Gastrocnemius medialis (tissue), 4 donors: Measurements from ENCODE around the gene PIK3C2G. TPM values are rescaled to one million over a fixed set of nuclear protein-coding genes. Genes with fewer than 3 reads are reported as not detected.

Experiments used
- ATAC-seq, 2 donors: fragments of 150-250 bp; one replicate each; pipeline ENCODE4 v1.9.1; 2016
- DNase-seq, 2 donors: peaks; one replicate each; pipeline ENCODE4 v3.0.0-alpha.2; 2019
- H3K27ac ChIP-seq, 4 donors: fragments of 200-600 bp; sonication (generic); 1 replicate in 1 of 4; 2 replicates in 3 of 4; pipeline ENCODE4 v1.5.1; 2016 to 2018; ENCODE audit warnings: mild to moderate bottlenecking in 2 of 4, moderate library complexity in 1 of 4
- H3K27me3 ChIP-seq, 3 donors: fragments of 200-600 bp; sonication (generic) in 2 of 3; 1 replicate in 1 of 3; 2 replicates in 2 of 3; pipeline versions ENCODE4 v1.5.1 to v1.6.0; 2016 to 2019; ENCODE audit warnings: mild to moderate bottlenecking in 1 of 3, moderate library complexity in 1 of 3
- H3K36me3 ChIP-seq, 2 donors: fragments of 200-600 bp; sonication (generic) in 1 of 2; one replicate each; pipeline ENCODE4 v1.5.1; 2017 to 2018
- H3K4me1 ChIP-seq, 2 donors: fragments of 200-600 bp; sonication (generic) in 1 of 2; one replicate each; pipeline ENCODE4 v1.5.1; 2016 to 2017; ENCODE audit warnings: mild to moderate bottlenecking in 2 of 2
- H3K4me3 ChIP-seq, 4 donors: fragments of 200-600 bp; sonication (generic) in 3 of 4; 1 replicate in 1 of 4; 2 replicates in 3 of 4; pipeline ENCODE4 v1.5.1; 2016 to 2019; ENCODE audit warnings: mild to moderate bottlenecking in 2 of 4
- H3K9me3 ChIP-seq, 3 donors: fragments of 200-600 bp; sonication (generic) in 2 of 3; 1 replicate in 1 of 3; 2 replicates in 2 of 3; pipeline ENCODE4 v1.5.1; 2016 to 2019
- POLR2A ChIP-seq, 2 donors: fragments of 450-650 bp; IDR thresholded peaks; one replicate each; pipeline ENCODE4 v1.6.1; 2017; ENCODE audit warnings: antibody characterized with exemption in 2 of 2, mild to moderate bottlenecking in 2 of 2, moderate library complexity in 2 of 2
- in situ Hi-C, 4 donors: fragments of 200-750 bp; cut with MboI; loops; one replicate each; pipeline versions ENCODE4 v1.15.0 to v1.8.0; 2017; ENCODE audit warnings: low sequenced_read_pairs in 4 of 4
- intact Hi-C: fragments of 100-400 bp; cut with DNase I; formaldehyde crosslinking; loops from one replicate; pipeline ENCODE4 v1.15.1; 2023; ENCODE audit warnings: low total_unique reads
- total RNA-seq, 4 donors: library from RNA; depleted of rRNA; stranded (reverse); fragments of >200 nt; gene quantifications; one replicate each; pipeline versions ENCODE4 v1.1.0 to v1.2.3, GENCODE V29; 2016
- TF ChIP-seq, protein P1 (sequence below), 5 experiments: fragments of 450-650 bp in 3 of 5; fragments of 200-600 bp in 2 of 5; sonication (generic) in 2 of 5; IDR thresholded peaks in 4 of 5; conservative IDR thresholded peaks in 1 of 5; 1 replicate in 4 of 5; 2 replicates in 1 of 5; pipeline ENCODE4 v1.5.1; 2016 to 2019; ENCODE audit warnings: antibody characterized with exemption in 5 of 5, mild to moderate bottlenecking in 3 of 5, moderate library complexity in 3 of 5

PIK3C2G gene
- total RNA-seq, 4 donors from 2014 or later = 0.40 TPM; not detected in 3

DNA sequence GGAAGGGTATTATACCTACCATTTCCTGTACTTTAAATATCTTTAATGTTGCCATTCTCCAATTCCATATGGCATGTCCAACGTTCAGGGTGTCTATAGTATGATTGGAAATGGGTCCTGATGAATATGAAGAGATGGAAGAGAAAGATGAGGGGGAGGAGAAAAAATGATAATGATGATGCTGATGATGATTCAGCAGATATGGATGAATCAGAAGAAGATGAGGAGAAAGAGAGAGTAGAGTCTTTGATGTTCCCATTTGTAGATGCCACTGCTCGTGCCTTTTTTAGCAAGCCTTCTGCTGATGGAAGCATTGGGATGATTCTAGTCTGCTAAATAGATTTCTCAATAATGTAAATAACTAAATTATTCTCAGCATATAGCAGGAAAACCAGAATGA, 163.5 kb downstream of the PIK3C2G start:
- no peak for ATAC-seq
- H3K27me3 ChIP-seq = no peaks in the 10 kb centered on the region
- H3K36me3 ChIP-seq = no peaks in the 10 kb centered on the region
- intact Hi-C loops = no loop called here
- in situ Hi-C loops = loop anchor here in 2 of 4 donors (25.0 kb wide), 1 partner anchor 762 kb away; no protein-coding TSS in a partner anchor
- H3K27ac ChIP-seq = no peak overlapping the region
- DNase-seq = no peak
- H3K9me3 ChIP-seq = no peaks in the 10 kb centered on the region
- no peaks in the 10 kb centered on the region for H3K4me1 ChIP-seq
- TF ChIP-seq, protein P1, sequence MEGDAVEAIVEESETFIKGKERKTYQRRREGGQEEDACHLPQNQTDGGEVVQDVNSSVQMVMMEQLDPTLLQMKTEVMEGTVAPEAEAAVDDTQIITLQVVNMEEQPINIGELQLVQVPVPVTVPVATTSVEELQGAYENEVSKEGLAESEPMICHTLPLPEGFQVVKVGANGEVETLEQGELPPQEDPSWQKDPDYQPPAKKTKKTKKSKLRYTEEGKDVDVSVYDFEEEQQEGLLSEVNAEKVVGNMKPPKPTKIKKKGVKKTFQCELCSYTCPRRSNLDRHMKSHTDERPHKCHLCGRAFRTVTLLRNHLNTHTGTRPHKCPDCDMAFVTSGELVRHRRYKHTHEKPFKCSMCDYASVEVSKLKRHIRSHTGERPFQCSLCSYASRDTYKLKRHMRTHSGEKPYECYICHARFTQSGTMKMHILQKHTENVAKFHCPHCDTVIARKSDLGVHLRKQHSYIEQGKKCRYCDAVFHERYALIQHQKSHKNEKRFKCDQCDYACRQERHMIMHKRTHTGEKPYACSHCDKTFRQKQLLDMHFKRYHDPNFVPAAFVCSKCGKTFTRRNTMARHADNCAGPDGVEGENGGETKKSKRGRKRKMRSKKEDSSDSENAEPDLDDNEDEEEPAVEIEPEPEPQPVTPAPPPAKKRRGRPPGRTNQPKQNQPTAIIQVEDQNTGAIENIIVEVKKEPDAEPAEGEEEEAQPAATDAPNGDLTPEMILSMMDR (IDR thresholded peaks at IDR 0.05 in 4 of 5, conservative IDR thresholded peaks at IDR 0.05 in 1 of 5) = no peak
- no peak for TF ChIP-seq POLR2A (IDR thresholded peaks at IDR 0.05)
- no peak overlapping the region for H3K4me3 ChIP-seq

DNA sequence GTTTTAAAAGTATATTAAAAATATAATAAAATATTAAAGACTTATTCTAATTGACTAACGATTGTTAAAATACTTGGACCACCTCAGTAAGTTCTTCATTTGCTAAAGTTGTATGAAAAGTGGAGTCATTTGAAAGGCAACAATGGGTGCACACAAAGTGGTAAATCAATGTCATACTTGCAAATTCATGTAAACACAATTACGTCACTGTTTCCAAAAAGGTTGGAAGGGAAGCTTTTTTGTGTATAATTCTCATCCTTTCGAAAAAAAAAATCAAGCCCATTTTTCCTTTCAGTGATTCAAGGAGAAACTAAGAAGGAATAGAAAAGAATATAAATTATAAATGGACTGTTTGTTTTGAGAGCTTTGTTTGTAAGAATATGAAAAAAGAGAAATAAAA, 166.2 kb downstream of the PIK3C2G start:
- TF ChIP-seq, protein P1 (IDR thresholded peaks at IDR 0.05 in 4 of 5, conservative IDR thresholded peaks at IDR 0.05 in 1 of 5) = no peak
- no peak for TF ChIP-seq POLR2A (IDR thresholded peaks at IDR 0.05)
- DNase-seq (no peak), ATAC-seq (no peak)
- Histone ChIP-seq H3K9me3 (no peaks in the 10 kb centered on the region), H3K36me3 (no peaks in the 10 kb centered on the region), H3K27ac (no peak overlapping the region), H3K27me3 (no peaks in the 10 kb centered on the region), H3K4me1 (no peaks in the 10 kb centered on the region), H3K4me3 (no peak overlapping the region)
- intact Hi-C loops (no loop called here), in situ Hi-C loops (loop anchor here in 2 of 4 donors (25.0 kb wide), 1 partner anchor 760 kb away; no protein-coding TSS in a partner anchor)

DNA sequence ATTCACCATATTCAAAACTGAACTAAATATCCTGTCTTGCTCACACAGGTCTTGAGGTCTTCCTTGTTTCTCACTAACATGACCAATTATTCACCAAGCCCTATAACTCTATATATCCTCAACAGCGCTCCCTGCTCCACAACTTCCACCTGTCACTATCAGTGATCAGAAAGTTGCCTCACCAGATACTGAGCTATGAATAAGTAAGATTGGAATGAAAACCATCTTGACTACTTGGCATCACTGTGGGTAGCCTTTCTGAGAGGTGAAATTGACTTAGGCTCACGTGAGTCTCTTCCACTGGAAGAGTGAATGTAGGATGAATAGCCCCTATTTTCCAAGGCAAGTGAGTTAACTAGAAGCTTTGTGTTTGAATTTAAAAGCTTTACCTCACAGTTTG, 167.1 kb downstream of the PIK3C2G start:
- intact Hi-C loops = no loop called here
- ATAC-seq (no peak), DNase-seq (no peak)
- no peak overlapping the region for H3K27ac ChIP-seq
- no peaks in the 10 kb centered on the region for H3K4me1 ChIP-seq
- no peaks in the 10 kb centered on the region for H3K9me3 ChIP-seq
- in situ Hi-C loops = loop anchor here in 2 of 4 donors (25.0 kb wide), 1 partner anchor 759 kb away; no protein-coding TSS in a partner anchor
- H3K27me3 ChIP-seq = no peaks in the 10 kb centered on the region
- no peak for TF ChIP-seq POLR2A (IDR thresholded peaks at IDR 0.05)
- TF ChIP-seq, protein P1 (IDR thresholded peaks at IDR 0.05 in 4 of 5, conservative IDR thresholded peaks at IDR 0.05 in 1 of 5) = no peak
- H3K4me3 ChIP-seq = no peak overlapping the region
- no peaks in the 10 kb centered on the region for H3K36me3 ChIP-seq

DNA sequence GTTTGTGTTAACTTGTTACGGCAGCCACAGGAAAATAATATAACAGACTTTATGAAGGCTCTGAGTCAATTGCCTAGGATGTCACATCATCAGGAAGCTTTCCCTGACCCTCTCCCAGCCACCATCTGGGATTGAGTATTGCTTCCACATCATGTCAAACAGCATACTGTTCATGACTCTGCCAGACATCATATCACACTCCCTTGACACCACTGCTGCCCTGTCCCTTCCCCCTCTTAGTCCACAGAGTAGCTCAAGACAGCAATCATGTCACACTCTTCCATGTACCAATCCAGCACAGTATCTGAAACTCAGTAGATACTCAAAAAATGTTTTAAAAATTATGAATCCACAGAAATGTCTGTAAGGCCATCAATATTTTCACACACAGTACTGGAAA, 168.0 kb downstream of the PIK3C2G start:
- Histone ChIP-seq H3K27me3 (no peaks in the 10 kb centered on the region), H3K4me1 (no peaks in the 10 kb centered on the region), H3K9me3 (no peaks in the 10 kb centered on the region), H3K4me3 (no peak overlapping the region), H3K27ac (no peak overlapping the region), H3K36me3 (no peaks in the 10 kb centered on the region)
- TF ChIP-seq, protein P1 (IDR thresholded peaks at IDR 0.05 in 4 of 5, conservative IDR thresholded peaks at IDR 0.05 in 1 of 5) = no peak
- TF ChIP-seq POLR2A (IDR thresholded peaks at IDR 0.05) = no peak
- ATAC-seq (no peak), DNase-seq (no peak)
- intact Hi-C loops = no loop called here
- in situ Hi-C loops = loop anchor here in 2 of 4 donors (25.0 kb wide), 1 partner anchor 758 kb away; no protein-coding TSS in a partner anchor
